ENCODE measurements around the gene CA11.
"Not testable (repeated sequence)": the region's sequence is repeated elsewhere in the genome, so short reads cannot be mapped to it uniquely, and the experiment has no call there.

The CA11 gene

DNA sequence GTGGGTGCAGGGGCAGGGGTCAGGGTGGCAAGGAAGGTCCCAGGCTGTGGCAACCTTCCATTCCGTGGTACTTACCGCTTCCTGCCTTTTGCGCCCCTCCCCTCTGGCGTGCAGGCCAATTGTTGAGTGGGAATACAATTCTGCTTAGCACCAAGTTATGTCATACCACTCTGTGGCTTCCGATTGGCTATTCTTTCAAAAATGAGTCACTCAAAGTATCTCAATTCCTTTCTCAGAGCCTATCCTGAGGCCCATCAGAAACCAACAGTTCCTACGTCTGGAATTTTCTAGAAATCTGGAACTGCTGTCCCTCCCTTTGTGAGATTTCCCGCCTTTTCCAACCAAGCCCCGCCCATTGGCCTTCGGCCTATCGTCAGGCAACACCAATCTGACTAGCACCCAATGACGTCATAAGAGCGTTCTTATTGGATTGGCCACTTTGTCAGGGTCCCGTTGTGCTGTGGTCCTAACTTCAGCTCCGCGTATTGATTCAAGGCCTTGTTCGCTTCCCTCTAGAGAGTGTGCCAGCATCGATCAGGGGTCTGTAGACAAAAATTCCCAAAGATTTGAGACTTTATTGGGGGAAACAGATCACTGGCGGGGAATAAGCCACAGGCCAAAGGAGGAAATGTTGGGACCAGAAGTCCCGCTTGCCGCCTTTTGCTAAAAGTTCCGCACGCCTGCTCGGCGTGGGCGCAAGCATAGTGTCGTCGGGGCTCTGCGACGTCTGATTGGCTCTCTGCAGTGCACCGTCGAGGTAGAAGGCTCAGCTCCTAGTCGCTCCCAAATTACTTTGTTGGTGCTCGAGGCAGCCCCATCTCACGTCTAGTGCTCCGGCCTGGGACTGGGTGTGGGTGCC is 15.1 kb upstream of the CA11 start:
- H3K9me3 ChIP-seq (ENCODE audit: control extremely low read depth in 1 of 5, control insufficient read depth in 4 of 5, insufficient read depth in 2 of 5, low read depth in 1 of 5, low read length in 4 of 5): no peaks in the 10 kb centered on the region
- peak; percentile 91 to 96 (median 94) for DNase-seq
- ChIA-PET POLR2A (no interaction called here), CTCF (interaction anchor here (2.3 kb wide), 1 partner anchor 14 kb away, joined by 9 read pairs; no protein-coding TSS in a partner anchor)
- no peaks in the 10 kb centered on the region for H3K36me3 ChIP-seq (ENCODE audit: control insufficient read depth in 4 of 4, insufficient read depth in 4 of 4, low read length in 3 of 4)
- H3K4me3 ChIP-seq (ENCODE audit: control insufficient read depth in 1 of 7, extremely low read depth in 1 of 7, insufficient read depth in 4 of 7, low read depth in 2 of 7, low read length in 6 of 7): peak overlapping the region in 4 of 7 experiments; percentile 21 to 57 (median 46)
- H3K4me1 ChIP-seq (ENCODE audit: control extremely low read depth in 1 of 4, control insufficient read depth in 4 of 4, insufficient read depth in 4 of 4, low read length in 3 of 4): peaks cover 0 to 9% (median 6%) of the 10 kb centered on the region in 4 experiments
- peak overlapping the region; percentile 55 to 85 for H3K27ac ChIP-seq (ENCODE audit: insufficient read depth in 1 of 2, low read depth in 1 of 2, low read length in 2 of 2, poor library complexity in 1 of 2, severe bottlenecking in 2 of 2)
- no peaks in the 10 kb centered on the region for H3K27me3 ChIP-seq (replicated peaks in 2 of 5; ENCODE audit: control insufficient read depth in 4 of 5, insufficient read depth in 5 of 5, low read length in 4 of 5)
- WGBS (ENCODE audit: insufficient coverage): 51% methylated on average over 31 of the region's 35 CpGs

DNA sequence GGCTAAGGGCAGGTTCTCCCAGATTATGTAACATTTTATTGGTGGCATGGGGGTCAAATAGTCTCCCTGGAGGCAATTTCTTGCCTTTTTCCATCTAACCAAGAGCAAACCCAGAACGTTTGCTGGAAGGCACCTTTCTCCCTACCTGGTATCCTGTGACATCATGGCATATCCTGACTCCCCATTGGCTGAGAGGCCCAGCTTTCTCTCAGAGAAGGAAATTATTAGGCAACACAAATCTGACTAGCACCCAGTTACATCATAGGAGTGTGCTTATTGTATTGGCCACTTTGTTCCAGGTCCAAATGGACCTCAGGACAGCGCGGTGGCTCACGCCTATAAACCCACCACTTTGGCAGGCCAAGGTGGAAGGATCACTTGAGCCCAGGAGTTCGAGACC is 13.8 kb upstream of the CA11 start:
- Histone ChIP-seq H3K27me3 (replicated peaks in 2 of 5; ENCODE audit: control insufficient read depth in 4 of 5, insufficient read depth in 5 of 5, low read length in 4 of 5) (no peaks in the 10 kb centered on the region), H3K4me1 (ENCODE audit: control extremely low read depth in 1 of 4, control insufficient read depth in 4 of 4, insufficient read depth in 4 of 4, low read length in 3 of 4) (peaks cover 0 to 10% (median 7%) of the 10 kb centered on the region in 4 experiments), H3K9me3 (ENCODE audit: control extremely low read depth in 1 of 5, control insufficient read depth in 4 of 5, insufficient read depth in 2 of 5, low read depth in 1 of 5, low read length in 4 of 5) (no peaks in the 10 kb centered on the region), H3K27ac (ENCODE audit: insufficient read depth in 1 of 2, low read depth in 1 of 2, low read length in 2 of 2, poor library complexity in 1 of 2, severe bottlenecking in 2 of 2) (no peak overlapping the region), H3K36me3 (ENCODE audit: control insufficient read depth in 4 of 4, insufficient read depth in 4 of 4, low read length in 3 of 4) (no peaks in the 10 kb centered on the region), H3K4me3 (ENCODE audit: control insufficient read depth in 1 of 7, extremely low read depth in 1 of 7, insufficient read depth in 4 of 7, low read depth in 2 of 7, low read length in 6 of 7) (no peak overlapping the region)
- WGBS (ENCODE audit: insufficient coverage): 84% methylated on average over 5 of the region's 5 CpGs
- ChIA-PET CTCF (interaction anchor here (2.3 kb wide), 1 partner anchor 15 kb away, joined by 9 read pairs; no protein-coding TSS in a partner anchor), POLR2A (no interaction called here)
- DNase-seq: no peak

DNA sequence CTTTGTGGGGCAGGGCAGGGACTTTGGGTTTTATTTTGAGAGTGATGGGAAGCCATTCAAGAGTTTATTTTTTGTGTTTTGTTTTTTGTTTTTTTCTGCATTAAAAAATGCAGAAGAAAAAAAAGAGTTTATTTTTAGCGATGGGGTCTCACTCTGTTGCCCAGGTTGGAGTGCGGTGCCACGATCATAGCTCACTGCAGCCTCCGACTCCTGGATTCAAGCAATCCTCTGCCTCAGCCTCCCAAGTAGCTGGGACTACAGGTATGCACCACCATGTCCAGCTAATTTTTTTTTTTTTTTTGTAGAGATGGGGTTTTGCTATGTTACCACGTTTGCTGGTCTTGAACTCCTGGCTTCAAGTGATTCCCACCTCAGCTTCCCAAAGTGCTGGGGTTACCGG is 12.5 kb upstream of the CA11 start:
- H3K27ac ChIP-seq (ENCODE audit: insufficient read depth in 1 of 2, low read depth in 1 of 2, low read length in 2 of 2, poor library complexity in 1 of 2, severe bottlenecking in 2 of 2): no peak overlapping the region
- H3K4me3 ChIP-seq (ENCODE audit: control insufficient read depth in 1 of 7, extremely low read depth in 1 of 7, insufficient read depth in 4 of 7, low read depth in 2 of 7, low read length in 6 of 7): no peak overlapping the region
- no peaks in the 10 kb centered on the region for H3K36me3 ChIP-seq (ENCODE audit: control insufficient read depth in 4 of 4, insufficient read depth in 4 of 4, low read length in 3 of 4)
- CTCF ChIA-PET: interaction anchor here (3.7 kb wide), 1 partner anchor 16 kb away, joined by 18 read pairs; no protein-coding TSS in a partner anchor
- DNase-seq: no peak
- POLR2A ChIA-PET: no interaction called here
- H3K27me3 ChIP-seq (replicated peaks in 2 of 5; ENCODE audit: control insufficient read depth in 4 of 5, insufficient read depth in 5 of 5, low read length in 4 of 5): no peaks in the 10 kb centered on the region
- WGBS (ENCODE audit: insufficient coverage): 100% methylated on average over 2 of the region's 6 CpGs
- peaks cover 0 to 16% (median 13%) of the 10 kb centered on the region in 4 experiments for H3K4me1 ChIP-seq (ENCODE audit: control extremely low read depth in 1 of 4, control insufficient read depth in 4 of 4, insufficient read depth in 4 of 4, low read length in 3 of 4)
- no peaks in the 10 kb centered on the region for H3K9me3 ChIP-seq (ENCODE audit: control extremely low read depth in 1 of 5, control insufficient read depth in 4 of 5, insufficient read depth in 2 of 5, low read depth in 1 of 5, low read length in 4 of 5)

DNA sequence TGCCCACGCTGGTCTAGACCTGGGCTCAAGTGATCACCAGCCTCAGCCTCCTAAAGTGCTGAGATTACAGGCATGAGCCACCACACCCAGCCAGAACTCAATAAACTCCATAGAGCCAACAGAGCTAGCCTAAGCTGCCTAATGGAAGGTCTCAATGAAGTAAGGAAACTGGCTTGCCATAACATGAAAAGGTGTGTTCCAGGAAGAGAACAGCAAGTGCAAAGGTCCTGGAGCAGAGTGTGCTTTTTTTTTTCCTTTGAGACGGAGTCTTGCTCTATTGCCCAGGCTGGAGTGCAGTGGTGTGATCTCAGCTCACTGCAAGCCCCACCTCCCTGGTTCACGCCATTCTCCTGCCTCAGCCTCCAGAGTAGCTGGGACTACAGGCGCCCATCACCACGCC is 11.8 kb upstream of the CA11 start:
- CTCF ChIA-PET: interaction anchor here (3.7 kb wide), 1 partner anchor 17 kb away, joined by 18 read pairs; no protein-coding TSS in a partner anchor
- H3K4me1 ChIP-seq (ENCODE audit: control extremely low read depth in 1 of 4, control insufficient read depth in 4 of 4, insufficient read depth in 4 of 4, low read length in 3 of 4): peaks cover 0 to 21% (median 14%) of the 10 kb centered on the region in 4 experiments
- not testable (repeated sequence) for DNase-seq; H3K4me3 ChIP-seq (ENCODE audit: control insufficient read depth in 1 of 7, extremely low read depth in 1 of 7, insufficient read depth in 4 of 7, low read depth in 2 of 7, low read length in 6 of 7); H3K27me3 ChIP-seq (replicated peaks in 2 of 5; ENCODE audit: control insufficient read depth in 4 of 5, insufficient read depth in 5 of 5, low read length in 4 of 5); H3K36me3 ChIP-seq (ENCODE audit: control insufficient read depth in 4 of 4, insufficient read depth in 4 of 4, low read length in 3 of 4); H3K9me3 ChIP-seq (ENCODE audit: control extremely low read depth in 1 of 5, control insufficient read depth in 4 of 5, insufficient read depth in 2 of 5, low read depth in 1 of 5, low read length in 4 of 5); H3K27ac ChIP-seq (ENCODE audit: insufficient read depth in 1 of 2, low read depth in 1 of 2, low read length in 2 of 2, poor library complexity in 1 of 2, severe bottlenecking in 2 of 2)
- POLR2A ChIA-PET: interaction anchor here (0.6 kb wide), 1 partner anchor 335 kb away, joined by 3 read pairs; the partner anchor contains the start of gene GYS1
- WGBS (ENCODE audit: insufficient coverage): 100% methylated on average over 1 of the region's 5 CpGs

DNA sequence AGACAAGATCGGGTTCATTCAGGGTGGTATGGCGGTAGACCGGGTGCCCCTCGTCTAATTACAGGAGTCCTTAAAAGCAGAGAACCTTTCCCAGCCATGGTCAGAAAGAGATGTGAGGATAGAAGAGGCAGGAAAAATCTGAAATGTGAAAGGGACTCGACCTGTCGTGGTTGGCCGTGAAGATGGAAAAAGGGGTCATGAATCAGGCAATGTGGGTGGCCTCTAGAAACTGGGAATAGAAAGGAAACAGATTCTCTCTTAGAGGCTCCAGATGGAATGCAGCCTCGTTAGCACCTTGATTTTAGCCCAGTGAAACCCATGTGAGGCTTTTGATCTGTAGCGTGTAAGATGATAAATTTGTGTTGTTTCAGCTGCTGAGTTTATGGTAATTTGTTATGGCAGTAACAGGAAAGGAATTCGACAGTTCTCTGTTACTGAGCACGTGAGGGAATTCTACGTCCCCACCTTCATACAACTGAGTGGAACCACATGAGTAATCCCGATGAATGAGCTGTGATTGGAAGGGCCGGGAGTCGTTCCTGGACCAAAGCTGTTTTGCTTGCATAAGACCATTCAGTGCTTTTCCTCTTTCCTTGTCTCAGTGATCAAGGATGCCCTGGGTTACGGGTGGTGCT is 11.0 kb upstream of the CA11 start:
- peaks cover 0 to 26% (median 15%) of the 10 kb centered on the region in 4 experiments for H3K4me1 ChIP-seq (ENCODE audit: control extremely low read depth in 1 of 4, control insufficient read depth in 4 of 4, insufficient read depth in 4 of 4, low read length in 3 of 4)
- no peak for DNase-seq
- no peaks in the 10 kb centered on the region for H3K9me3 ChIP-seq (ENCODE audit: control extremely low read depth in 1 of 5, control insufficient read depth in 4 of 5, insufficient read depth in 2 of 5, low read depth in 1 of 5, low read length in 4 of 5)
- POLR2A ChIA-PET: interaction anchor here (0.6 kb wide), 1 partner anchor 336 kb away, joined by 3 read pairs; the partner anchor contains the start of gene GYS1
- CTCF ChIA-PET: interaction anchor here (1.1 to 3.7 kb wide), 2 partner anchors 18 to 56 kb away, joined by 3 to 18 read pairs; no protein-coding TSS in a partner anchor
- H3K4me3 ChIP-seq (ENCODE audit: control insufficient read depth in 1 of 7, extremely low read depth in 1 of 7, insufficient read depth in 4 of 7, low read depth in 2 of 7, low read length in 6 of 7): no peak overlapping the region
- WGBS (ENCODE audit: insufficient coverage): 87% methylated on average over 14 of the region's 16 CpGs
- no peaks in the 10 kb centered on the region for H3K36me3 ChIP-seq (ENCODE audit: control insufficient read depth in 4 of 4, insufficient read depth in 4 of 4, low read length in 3 of 4)
- no peaks in the 10 kb centered on the region for H3K27me3 ChIP-seq (replicated peaks in 2 of 5; ENCODE audit: control insufficient read depth in 4 of 5, insufficient read depth in 5 of 5, low read length in 4 of 5)
- no peak overlapping the region for H3K27ac ChIP-seq (ENCODE audit: insufficient read depth in 1 of 2, low read depth in 1 of 2, low read length in 2 of 2, poor library complexity in 1 of 2, severe bottlenecking in 2 of 2)

DNA sequence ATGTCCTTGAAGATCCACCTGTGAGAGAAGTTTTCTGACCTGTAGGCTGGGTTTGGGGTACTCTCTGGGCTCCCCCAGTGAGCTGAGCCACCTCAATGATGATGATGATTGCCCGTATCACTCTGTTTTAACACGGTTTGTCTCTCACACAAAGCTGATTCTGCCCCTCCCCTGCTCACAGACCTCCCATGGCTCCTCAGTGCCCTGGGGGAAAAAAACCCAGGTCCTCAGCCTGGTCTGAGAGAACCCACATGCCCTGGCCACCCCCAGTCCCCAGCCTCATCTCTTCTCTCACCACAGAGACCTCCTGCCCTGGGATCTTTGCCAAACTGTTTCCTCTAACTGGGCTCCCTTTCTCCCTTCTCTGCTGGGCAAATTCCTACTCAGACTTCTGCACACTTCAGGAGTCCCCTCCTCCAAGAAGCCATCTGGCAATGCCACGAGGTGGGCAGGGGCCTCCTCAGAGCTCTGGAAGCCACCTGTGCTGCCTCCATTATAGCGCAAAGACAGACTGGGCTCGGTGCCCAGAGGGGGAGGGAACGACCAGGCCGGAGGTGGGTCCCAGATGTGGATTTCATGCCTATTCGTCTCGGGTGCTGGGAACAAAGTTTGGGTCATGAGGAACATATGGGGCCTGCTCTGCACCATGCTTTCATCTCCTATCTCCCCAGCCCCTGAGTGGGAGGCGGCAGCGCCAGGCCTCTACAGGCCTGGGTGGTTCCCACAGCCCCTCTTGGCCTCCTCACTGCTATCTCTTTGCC is 8.5 kb upstream of the CA11 start:
- ChIA-PET POLR2A (no interaction called here), CTCF (interaction anchor here (1.8 to 3.9 kb wide), 2 partner anchors 15 to 20 kb away, joined by 4 to 19 read pairs; no protein-coding TSS in a partner anchor)
- Histone ChIP-seq H3K36me3 (ENCODE audit: control insufficient read depth in 4 of 4, insufficient read depth in 4 of 4, low read length in 3 of 4) (no peaks in the 10 kb centered on the region), H3K27me3 (replicated peaks in 2 of 5; ENCODE audit: control insufficient read depth in 4 of 5, insufficient read depth in 5 of 5, low read length in 4 of 5) (no peaks in the 10 kb centered on the region), H3K9me3 (ENCODE audit: control extremely low read depth in 1 of 5, control insufficient read depth in 4 of 5, insufficient read depth in 2 of 5, low read depth in 1 of 5, low read length in 4 of 5) (no peaks in the 10 kb centered on the region), H3K27ac (ENCODE audit: insufficient read depth in 1 of 2, low read depth in 1 of 2, low read length in 2 of 2, poor library complexity in 1 of 2, severe bottlenecking in 2 of 2) (no peak overlapping the region), H3K4me1 (ENCODE audit: control extremely low read depth in 1 of 4, control insufficient read depth in 4 of 4, insufficient read depth in 4 of 4, low read length in 3 of 4) (peaks cover 0 to 21% (median 8%) of the 10 kb centered on the region in 4 experiments), H3K4me3 (ENCODE audit: control insufficient read depth in 1 of 7, extremely low read depth in 1 of 7, insufficient read depth in 4 of 7, low read depth in 2 of 7, low read length in 6 of 7) (no peak overlapping the region)
- 71% methylated on average over 4 of the region's 11 CpGs for WGBS (ENCODE audit: insufficient coverage)
- DNase-seq: no peak

All from common myeloid progenitor, CD34-positive (primary cell).